PC-3 (cell line): ENCODE results near the gene C4orf33. TPM values are rescaled to one million over a fixed set of nuclear protein-coding genes. Genes with fewer than 3 reads are reported as not detected.

Source experiments
- ATAC-seq: fragments of 200-7000 bp; cut with Tn5 transposase; 2 replicates; pipeline ENCODE4 v1.9.1; 2020; ENCODE audit warnings: mild to moderate bottlenecking, moderate library complexity
- BruUV-seq: library from RNA; stranded (reverse); fragments of 400-500 nt; replicated peaks from 2 replicates; lab custom pipeline; 2021; lab: Mats Ljungman, UMichigan
- CTCF ChIA-PET: fragments of 300-600 bp; sonication (Branson Sonifier 250); formaldehyde crosslinking; loops from one replicate; lab custom pipeline; 2022; ENCODE audit warnings: antibody characterized with exemption; lab: Charles Lee
- POLR2A ChIA-PET: fragments of 300-600 bp; sonication (Branson Sonifier 250); formaldehyde crosslinking; loops from one replicate; lab custom pipeline; 2022; ENCODE audit warnings: antibody characterized with exemption; ENCODE audit not compliant: unreplicated experiment; lab: Charles Lee
- DNase-seq: peaks from one replicate; pipeline ENCODE4 v3.0.0-alpha.2; 2015
- H2AFZ ChIP-seq: fragments of 300-600 bp; sonication (generic); 2 replicates; pipeline ENCODE4 v1.6.0; 2016; ENCODE audit warnings: antibody characterized with exemption, low read length
- H3F3A ChIP-seq: fragments of 300-600 bp; sonication (generic); one replicate; pipeline ENCODE4 v1.6.0; 2017; ENCODE audit warnings: antibody characterized with exemption, low read length, control low read depth, mild to moderate bottlenecking; ENCODE audit not compliant: unreplicated experiment
- H3K27ac ChIP-seq: fragments of 300-600 bp; sonication (generic); 2 replicates; pipeline ENCODE4 v1.5.1; 2016; ENCODE audit warnings: mild to moderate bottlenecking, low read length
- H3K27me3 ChIP-seq: fragments of 300-600 bp; sonication (generic); 2 replicates; pipeline ENCODE4 v1.6.1; 2016; ENCODE audit warnings: low read length, mixed read lengths
- H3K36me3 ChIP-seq: fragments of 300-600 bp; sonication (generic); 2 replicates; pipeline ENCODE4 v1.6.1; 2016; ENCODE audit warnings: low read depth, mixed run types, low read length, mixed read lengths
- H3K4me1 ChIP-seq: fragments of 300-600 bp; sonication (generic); 2 replicates; pipeline ENCODE4 v1.5.1; 2016; ENCODE audit warnings: low read length; ENCODE audit not compliant: insufficient read depth
- H3K4me2 ChIP-seq: fragments of 300-600 bp; sonication (generic); 2 replicates; pipeline ENCODE4 v1.6.0; 2016; ENCODE audit warnings: low read length
- H3K4me3 ChIP-seq: fragments of 300-600 bp; sonication (generic); 2 replicates; pipeline ENCODE4 v1.5.1; 2016; ENCODE audit warnings: mild to moderate bottlenecking, low read length, mixed read lengths
- H3K79me2 ChIP-seq: fragments of 300-600 bp; sonication (generic); 2 replicates; pipeline ENCODE4 v1.6.1; 2017; ENCODE audit warnings: low read length, mixed read lengths
- H3K9ac ChIP-seq: fragments of 300-600 bp; sonication (generic); 2 replicates; pipeline ENCODE4 v1.6.0; 2016; ENCODE audit warnings: mild to moderate bottlenecking, low read length
- H3K9me2 ChIP-seq: fragments of 300-600 bp; sonication (generic); replicated peaks from 2 replicates; pipeline ENCODE4 v1.6.1; 2016; ENCODE audit warnings: mixed run types, low read length, mixed read lengths
- H3K9me3 ChIP-seq: fragments of 300-600 bp; sonication (generic); 2 replicates; pipeline ENCODE4 v1.6.1; 2016; ENCODE audit warnings: low read length, mixed read lengths
- H4K20me1 ChIP-seq: fragments of 300-600 bp; sonication (generic); 2 replicates; pipeline ENCODE4 v1.6.1; 2016; ENCODE audit warnings: low read length, mixed read lengths
- EZH2 ChIP-seq: fragments of 300-600 bp; sonication (generic); IDR thresholded peaks from one replicate; pipeline ENCODE4 v1.6.1; 2017; ENCODE audit warnings: antibody characterized with exemption, mild to moderate bottlenecking, low read length; ENCODE audit not compliant: unreplicated experiment
- EZH2phosphoT487 ChIP-seq: fragments of 300-600 bp; sonication (generic); IDR thresholded peaks from 2 replicates; pipeline ENCODE4 v1.6.1; 2018; ENCODE audit warnings: mild to moderate bottlenecking, antibody characterized with exemption, low read length, borderline replicate concordance
- intact Hi-C: fragments of 100-400 bp; cut with micrococcal nuclease; formaldehyde crosslinking; loops from 2 replicates; pipeline ENCODE4 v1.9.0; 2023
- total RNA-seq: library from RNA; depleted of rRNA; stranded (reverse); fragments of >200 nt; gene quantifications from 2 replicates; pipeline ENCODE4 v1.2.3, GENCODE V29; 2014
- TF ChIP-seq, protein P1 (sequence below): fragments of 300-600 bp; sonication (generic); conservative IDR thresholded peaks from 2 replicates; pipeline ENCODE4 v1.5.1; 2017; ENCODE audit warnings: antibody characterized with exemption, low read depth, mild to moderate bottlenecking, low read length

C4orf33 gene
- total RNA-seq, 1 experiment from 2014 or later, result 2.8 TPM

- Histone ChIP-seq H3K27me3 (no peaks in the 10 kb centered on the region), H3K79me2 (no peaks in the 10 kb centered on the region), H3K27ac (no peak overlapping the region), H3K36me3 (no peaks in the 10 kb centered on the region), H3K4me2 (no peak overlapping the region), H3K4me3 (no peak overlapping the region), H3K9ac (no peak overlapping the region), H2AFZ (no peak overlapping the region), H3K9me3 (no peaks in the 10 kb centered on the region), H3K9me2 (no peaks in the 10 kb centered on the region), H4K20me1 (no peaks in the 10 kb centered on the region), H3F3A (no peaks in the 10 kb centered on the region), H3K4me1 (no peaks in the 10 kb centered on the region)
- TF ChIP-seq EZH2, result no peak
- TF ChIP-seq, protein P1, sequence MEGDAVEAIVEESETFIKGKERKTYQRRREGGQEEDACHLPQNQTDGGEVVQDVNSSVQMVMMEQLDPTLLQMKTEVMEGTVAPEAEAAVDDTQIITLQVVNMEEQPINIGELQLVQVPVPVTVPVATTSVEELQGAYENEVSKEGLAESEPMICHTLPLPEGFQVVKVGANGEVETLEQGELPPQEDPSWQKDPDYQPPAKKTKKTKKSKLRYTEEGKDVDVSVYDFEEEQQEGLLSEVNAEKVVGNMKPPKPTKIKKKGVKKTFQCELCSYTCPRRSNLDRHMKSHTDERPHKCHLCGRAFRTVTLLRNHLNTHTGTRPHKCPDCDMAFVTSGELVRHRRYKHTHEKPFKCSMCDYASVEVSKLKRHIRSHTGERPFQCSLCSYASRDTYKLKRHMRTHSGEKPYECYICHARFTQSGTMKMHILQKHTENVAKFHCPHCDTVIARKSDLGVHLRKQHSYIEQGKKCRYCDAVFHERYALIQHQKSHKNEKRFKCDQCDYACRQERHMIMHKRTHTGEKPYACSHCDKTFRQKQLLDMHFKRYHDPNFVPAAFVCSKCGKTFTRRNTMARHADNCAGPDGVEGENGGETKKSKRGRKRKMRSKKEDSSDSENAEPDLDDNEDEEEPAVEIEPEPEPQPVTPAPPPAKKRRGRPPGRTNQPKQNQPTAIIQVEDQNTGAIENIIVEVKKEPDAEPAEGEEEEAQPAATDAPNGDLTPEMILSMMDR, result no peak
- TF ChIP-seq EZH2phosphoT487, result no peak
- DNase-seq (no peak), ATAC-seq (no peak)
- POLR2A ChIA-PET, result no interaction called here
- intact Hi-C loops, result no loop called here
- CTCF ChIA-PET, result no interaction called here
- BruUV-seq, result no TSS peak
These were observed 35.4 kb downstream of the C4orf33 start for GRCh38 chr4:129131343-129131742.

GRCh38 chr4:129136433-129136832, 40.5 kb downstream of the C4orf33 start:
- ATAC-seq (no peak), DNase-seq (no peak)
- Histone ChIP-seq H3K27me3 (no peaks in the 10 kb centered on the region), H3K79me2 (no peaks in the 10 kb centered on the region), H3K4me1 (no peaks in the 10 kb centered on the region), H3K9me3 (no peaks in the 10 kb centered on the region), H3K4me2 (no peak overlapping the region), H3F3A (no peaks in the 10 kb centered on the region), H3K4me3 (no peak overlapping the region), H2AFZ (no peak overlapping the region), H3K9me2 (no peaks in the 10 kb centered on the region), H3K27ac (no peak overlapping the region), H3K9ac (no peak overlapping the region), H4K20me1 (no peaks in the 10 kb centered on the region), H3K36me3 (no peaks in the 10 kb centered on the region)
- ChIA-PET POLR2A (no interaction called here), CTCF (no interaction called here)
- intact Hi-C loops, result no loop called here
- BruUV-seq, result no TSS peak
- TF ChIP-seq EZH2, result no peak
- no peak for TF ChIP-seq EZH2phosphoT487
- TF ChIP-seq, protein P1, result no peak

- ATAC-seq (peak; percentile 86), DNase-seq (peak; percentile 67)
- intact Hi-C loops, result no loop called here
- Histone ChIP-seq H3K27me3 (no peaks in the 10 kb centered on the region), H3K4me2 (no peak overlapping the region), H3K9me2 (no peaks in the 10 kb centered on the region), H2AFZ (no peak overlapping the region), H3K36me3 (no peaks in the 10 kb centered on the region), H3K27ac (no peak overlapping the region), H4K20me1 (no peaks in the 10 kb centered on the region), H3K79me2 (no peaks in the 10 kb centered on the region), H3F3A (no peaks in the 10 kb centered on the region), H3K9ac (no peak overlapping the region), H3K4me3 (no peak overlapping the region), H3K4me1 (no peaks in the 10 kb centered on the region), H3K9me3 (no peaks in the 10 kb centered on the region)
- CTCF ChIA-PET, result no interaction called here
- no peak for TF ChIP-seq EZH2
- TF ChIP-seq, protein P1, result no peak
- TF ChIP-seq EZH2phosphoT487, result no peak
- no TSS peak for BruUV-seq
- POLR2A ChIA-PET, result no interaction called here
These were observed 43.0 kb downstream of the C4orf33 start for GRCh38 chr4:129138810-129139496.
